ENCODE results near the gene AGAP1. TPM values are rescaled to one million over a fixed set of nuclear protein-coding genes. Genes with fewer than 3 reads are reported as not detected.
A peak's percentile ranks its signal among the peaks of the same experiment; 100 is the strongest.

AGAP1 gene
- total RNA-seq, 1 experiment from 2014 or later, result 14.8 TPM

GRCh38 chr2:235634435-235635158, 140.8 kb downstream of the AGAP1 start:
- DNase-seq (ENCODE audit: low read depth), result no peak

DNA sequence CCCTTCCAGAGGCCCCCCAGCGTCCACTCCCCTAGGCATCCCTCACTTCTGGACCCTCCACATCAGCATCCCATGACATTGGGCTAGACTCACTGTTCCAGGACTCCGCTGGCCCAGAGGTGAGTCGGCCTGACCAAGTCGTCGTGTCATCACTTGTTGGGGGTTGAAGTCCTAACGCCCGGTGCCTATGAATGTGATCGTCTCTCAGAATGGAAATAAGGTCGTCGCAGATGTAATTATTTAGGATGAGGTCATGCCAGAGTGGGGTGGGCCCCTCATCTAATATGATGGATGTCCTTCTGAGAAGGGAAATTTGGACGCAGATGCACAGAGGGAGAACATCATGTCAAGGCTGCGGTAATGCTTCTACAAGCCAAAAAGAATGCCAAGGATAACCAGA, 142.7 kb downstream of the AGAP1 start:
- DNase-seq (ENCODE audit: low read depth), result no peak

- no peak for DNase-seq (ENCODE audit: low read depth)
Measured at GRCh38 chr2:235637896-235638295, 144.1 kb downstream of the AGAP1 start.

GRCh38 chr2:235638541-235639427, 144.9 kb downstream of the AGAP1 start:
- DNase-seq (ENCODE audit: low read depth), result no peak

DNA sequence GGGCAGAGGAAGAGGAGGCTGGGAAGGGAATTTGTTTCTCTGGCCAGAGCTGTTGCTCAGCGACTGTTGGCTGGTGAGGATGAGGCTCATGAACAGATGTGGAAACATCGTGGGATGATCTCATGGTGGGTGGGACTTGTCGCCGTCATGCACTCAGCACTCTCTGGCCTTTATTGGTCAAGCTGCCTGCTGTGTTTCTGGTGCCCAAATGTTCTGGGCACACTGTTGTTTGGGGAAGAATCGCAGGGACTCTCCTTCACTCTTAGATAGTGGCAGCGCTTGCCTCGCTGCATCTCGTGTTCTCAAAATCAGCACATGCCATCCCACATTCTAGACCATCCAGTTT, 145.6 kb downstream of the AGAP1 start:
- peak; percentile 67 for DNase-seq (ENCODE audit: low read depth)

GRCh38 chr2:235639885-235640284, 146.0 kb downstream of the AGAP1 start:
- DNase-seq (ENCODE audit: low read depth), result no peak

DNA sequence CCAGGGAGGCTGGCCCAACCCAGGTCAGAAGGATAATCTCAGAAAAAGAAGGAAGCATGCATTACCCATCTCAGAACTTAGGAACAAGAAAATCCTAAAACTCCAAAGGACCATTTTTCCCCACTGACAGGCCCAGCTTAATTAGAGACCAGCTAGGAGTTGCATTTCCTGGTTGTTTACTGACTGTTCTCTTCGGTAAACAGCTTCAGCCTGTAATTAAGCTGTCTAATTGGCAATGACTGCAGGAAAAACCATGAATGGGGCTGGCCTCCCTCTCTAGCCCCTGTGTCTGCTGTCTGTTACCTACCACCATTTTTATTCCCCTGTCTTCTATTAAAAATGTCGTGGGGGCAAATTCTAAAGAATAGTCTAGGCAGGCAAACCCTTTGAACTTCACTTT, 146.5 kb downstream of the AGAP1 start:
- DNase-seq (ENCODE audit: low read depth), result no peak

GRCh38 chr2:235640926-235641723, 147.3 kb downstream of the AGAP1 start:
- DNase-seq (ENCODE audit: low read depth), result no peak

DNA sequence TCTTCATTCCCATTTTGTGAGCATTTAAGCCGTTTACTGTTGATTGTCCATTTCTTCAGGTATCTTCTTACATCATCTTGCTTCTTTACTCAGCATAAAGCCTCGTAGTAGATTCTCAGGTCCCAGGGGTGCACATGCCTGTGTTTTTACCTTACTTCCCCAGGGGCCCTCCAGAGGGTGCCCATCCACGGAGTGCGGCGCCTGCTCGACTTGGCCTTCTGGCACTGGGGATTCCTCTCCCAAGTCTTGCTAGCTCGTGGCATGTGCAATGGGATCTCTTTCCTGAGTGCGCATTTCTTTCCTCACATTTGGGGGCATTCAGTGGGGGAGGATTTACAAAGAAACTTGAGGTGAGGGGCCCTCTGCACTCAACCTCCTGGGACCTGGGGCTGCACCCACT, 148.1 kb downstream of the AGAP1 start:
- DNase-seq (ENCODE audit: low read depth), result no peak

- peak; percentile 66 for DNase-seq (ENCODE audit: low read depth)
Measured at GRCh38 chr2:235642446-235643098, 148.7 kb downstream of the AGAP1 start.

DNA sequence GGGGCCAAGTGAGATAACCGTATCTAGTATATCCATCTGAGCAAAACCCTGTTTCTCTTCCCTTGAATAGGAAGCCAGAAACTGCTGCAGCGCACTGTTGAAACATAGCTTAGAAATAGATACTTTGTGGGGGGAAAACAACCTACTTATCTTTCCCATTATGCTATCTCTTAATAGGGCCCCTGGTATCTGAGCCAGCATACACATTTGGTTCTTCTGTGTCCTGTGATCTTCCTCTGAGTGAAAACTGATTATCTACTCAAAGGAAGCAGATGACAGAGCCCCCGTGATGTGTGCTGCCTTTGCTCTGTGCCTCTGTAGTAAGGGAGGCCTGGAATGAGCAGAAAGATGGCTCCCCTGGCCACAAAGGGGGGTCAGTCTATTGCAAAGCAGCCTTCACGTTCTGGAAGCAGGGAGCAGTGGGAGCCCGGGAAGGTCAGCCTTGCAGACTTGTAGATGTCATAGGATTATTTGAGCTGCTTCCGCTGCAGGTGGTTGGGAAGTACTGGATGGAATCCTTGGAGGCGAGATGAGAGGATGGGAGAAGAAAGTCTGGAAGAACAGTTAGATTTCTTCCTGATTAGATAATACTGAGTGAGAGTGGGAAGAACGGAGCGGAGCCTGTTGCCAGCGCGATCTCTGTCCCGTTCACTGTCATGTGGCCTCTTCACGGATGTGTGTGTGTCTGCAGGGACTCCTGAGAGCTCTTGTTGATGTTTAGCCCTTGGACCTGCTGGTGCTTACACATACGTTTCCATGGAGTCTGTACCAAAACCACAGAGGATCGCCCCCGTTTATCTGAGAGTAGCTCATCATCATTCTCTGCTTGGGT, 150.1 kb downstream of the AGAP1 start:
- DNase-seq (ENCODE audit: low read depth), result no peak

- DNase-seq (ENCODE audit: low read depth), result no peak
Measured at GRCh38 chr2:235647264-235647663, 153.4 kb downstream of the AGAP1 start.

- DNase-seq (ENCODE audit: low read depth), result no peak
Measured at GRCh38 chr2:235647877-235648276, 154.0 kb downstream of the AGAP1 start.

DNA sequence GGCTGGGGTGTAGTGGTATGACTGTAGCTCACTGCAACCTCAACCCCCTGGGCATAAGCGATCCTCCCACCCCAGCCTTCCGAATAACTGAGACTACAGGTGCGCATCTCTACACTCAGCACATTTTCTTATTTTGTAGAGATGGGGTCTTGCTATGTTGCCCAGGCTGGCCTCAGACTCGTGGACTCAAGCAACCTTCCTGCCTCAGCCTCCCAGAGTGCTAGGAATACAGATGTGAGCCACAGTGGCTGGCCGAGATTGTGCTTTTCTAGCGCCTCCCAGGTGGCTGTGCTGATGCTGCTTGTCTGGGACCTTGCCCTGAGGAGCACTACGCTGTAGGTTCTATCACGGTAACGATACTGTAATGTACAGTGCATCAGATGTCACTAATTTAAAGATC, 155.6 kb downstream of the AGAP1 start:
- no peak for DNase-seq (ENCODE audit: low read depth)

- no peak for DNase-seq (ENCODE audit: low read depth)
Measured at GRCh38 chr2:235651643-235652042, 157.8 kb downstream of the AGAP1 start.

DNA sequence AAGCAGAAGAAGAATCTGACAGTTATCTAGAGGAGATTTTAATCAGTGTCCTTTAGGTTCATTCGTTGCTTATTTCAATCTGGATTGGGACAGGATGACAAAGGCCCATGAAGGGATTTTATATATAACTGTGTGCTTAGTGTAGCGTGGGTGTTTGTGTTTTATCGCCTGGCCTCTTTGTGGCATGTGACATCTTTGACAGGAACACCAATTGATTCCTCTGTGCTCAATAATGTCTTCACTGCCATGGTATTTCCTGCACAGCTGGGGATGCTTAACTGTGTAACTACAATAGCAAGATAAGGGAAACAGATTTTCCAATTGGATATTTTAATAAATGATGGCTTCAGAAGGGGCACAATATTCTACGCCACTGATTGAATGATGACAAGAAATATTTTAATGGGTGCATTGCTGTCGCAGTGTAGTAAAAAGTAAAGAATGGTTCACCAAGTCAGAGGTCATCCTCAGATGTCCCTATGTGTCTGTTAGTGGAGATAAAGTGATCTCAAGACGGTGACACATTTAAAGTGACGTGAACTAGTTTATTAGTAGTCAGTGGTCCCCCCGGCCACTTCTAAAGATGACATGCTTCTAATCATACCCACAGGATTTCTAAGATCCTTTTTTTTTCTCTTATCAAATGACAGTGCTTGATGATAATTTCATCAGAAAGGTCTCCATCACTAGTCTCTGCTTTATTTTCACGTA, 160.4 kb downstream of the AGAP1 start:
- no peak for DNase-seq (ENCODE audit: low read depth)

- no peak for DNase-seq (ENCODE audit: low read depth)
Measured at GRCh38 chr2:235658351-235659174, 164.7 kb downstream of the AGAP1 start.

DNA sequence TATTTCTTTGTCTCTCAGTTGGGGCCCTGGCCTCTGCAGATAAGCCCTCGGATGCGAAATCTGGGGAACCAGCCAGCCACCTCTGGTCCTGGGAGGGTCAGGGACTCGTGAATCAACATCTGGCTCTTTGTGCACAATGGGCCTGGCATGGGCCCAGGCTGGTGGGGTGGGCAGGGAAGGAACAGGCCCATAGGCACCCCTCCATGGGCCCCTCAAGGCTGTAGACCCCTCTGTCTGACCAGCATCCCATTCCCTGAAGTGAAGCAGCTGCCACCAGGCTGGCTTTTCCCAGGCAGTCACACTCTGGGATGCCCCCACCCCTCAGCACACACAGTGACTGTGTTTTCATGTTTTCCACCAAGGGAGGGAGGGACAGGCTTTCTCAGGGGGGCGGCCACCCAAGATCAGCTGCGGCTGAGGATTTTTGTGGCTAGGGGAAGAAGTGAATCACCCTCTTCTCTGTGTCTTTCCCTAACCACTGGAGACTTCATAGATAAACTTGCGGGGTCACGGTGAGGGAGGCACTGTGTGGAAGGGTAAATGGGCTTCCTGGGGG, 166.0 kb downstream of the AGAP1 start:
- DNase-seq (ENCODE audit: low read depth), result peak; percentile 80

Measured in HT1080 (cell line).